Thoracic aorta (tissue), 2 donors: Measurements from ENCODE around the gene PSPC1. TPM values are rescaled to one million over a fixed set of nuclear protein-coding genes. Genes with fewer than 3 reads are reported as not detected.
A peak's percentile ranks its signal among the peaks of the same experiment; 100 is the strongest.
"Not testable (repeated sequence)": the region's sequence is repeated elsewhere in the genome, so short reads cannot be mapped to it uniquely, and the experiment has no call there.

ENCODE experiments used
- ATAC-seq: fragments of 150-250 bp; one replicate; pipeline ENCODE4 v1.8.0; 2017; ENCODE audit warnings: low read depth; ENCODE audit not compliant: insufficient number of reproducible peaks, low FRiP score
- DNase-seq: peaks from one replicate; pipeline ENCODE4 v3.0.0-alpha.2; 2020; ENCODE audit warnings: low spot score
- H3K27ac ChIP-seq, 2 donors: fragments of 200-600 bp; sonication (generic); 1 replicate in 1 of 2; 2 replicates in 1 of 2; pipeline ENCODE4 v1.5.1; 2016; ENCODE audit warnings: mild to moderate bottlenecking in 2 of 2, moderate library complexity in 2 of 2
- H3K27me3 ChIP-seq: fragments of 200-600 bp; sonication (generic); replicated peaks from 2 replicates; pipeline ENCODE4 v1.6.0; 2016; ENCODE audit warnings: mild to moderate bottlenecking; ENCODE audit not compliant: insufficient read depth
- H3K36me3 ChIP-seq: fragments of 200-600 bp; sonication (generic); one replicate; pipeline ENCODE4 v1.5.1; 2016
- H3K4me1 ChIP-seq, 2 donors: fragments of 200-600 bp; sonication (generic); 1 replicate in 1 of 2; 2 replicates in 1 of 2; pipeline versions ENCODE4 v1.5.1 to v1.6.0; 2016; ENCODE audit warnings: low read depth in 2 of 2, mild to moderate bottlenecking in 1 of 2; ENCODE audit not compliant: control insufficient read depth in 1 of 2
- H3K4me3 ChIP-seq: fragments of 200-600 bp; sonication (generic); 2 replicates; pipeline ENCODE4 v1.5.1; 2016; ENCODE audit warnings: mild to moderate bottlenecking
- H3K9me3 ChIP-seq: fragments of 200-600 bp; sonication (generic); 2 replicates; pipeline ENCODE4 v1.5.1; 2016
- CTCF ChIP-seq: fragments of 200-600 bp; sonication (generic); IDR thresholded peaks from one replicate; pipeline ENCODE4 v1.5.1; 2019; ENCODE audit warnings: antibody characterized with exemption
- total RNA-seq, 2 donors: library from RNA; depleted of rRNA; stranded (reverse); fragments of >200 nt; gene quantifications; one replicate each; pipeline versions ENCODE4 v1.1.0 to v1.2.3, GENCODE V29; 2016

The PSPC1 gene
- total RNA-seq, 2 donors from 2014 or later = 60.1 to 80.7 TPM

GRCh38 chr13:19720039-19720438 lies 62.7 kb downstream of the PSPC1 start:
- TF ChIP-seq CTCF = no peak
- Histone ChIP-seq H3K36me3 (peaks cover 4% of the 10 kb centered on the region), H3K27ac (no peak overlapping the region), H3K9me3 (no peaks in the 10 kb centered on the region), H3K4me1 (no peaks in the 10 kb centered on the region), H3K4me3 (no peak overlapping the region), H3K27me3 (no peaks in the 10 kb centered on the region)
- ATAC-seq = no peak
- DNase-seq = no peak

GRCh38 chr13:19713186-19713965 lies 69.4 kb downstream of the PSPC1 start:
- Histone ChIP-seq H3K4me3 (no peak overlapping the region), H3K27ac (peak overlapping the region in 1 of 2 donors; percentile 14), H3K36me3 (peaks cover 4% of the 10 kb centered on the region), H3K27me3 (no peaks in the 10 kb centered on the region), H3K4me1 (peaks cover 0 to 10% of the 10 kb centered on the region in 2 donors), H3K9me3 (no peaks in the 10 kb centered on the region)
- no peak for DNase-seq
- TF ChIP-seq CTCF = no peak
- peak; percentile 60 for ATAC-seq

GRCh38 chr13:19709782-19710181 lies 73.0 kb downstream of the PSPC1 start:
- not testable (repeated sequence) for DNase-seq, H3K9me3 ChIP-seq, H3K4me3 ChIP-seq, H3K27ac ChIP-seq, H3K36me3 ChIP-seq, ATAC-seq, H3K27me3 ChIP-seq
- H3K4me1 ChIP-seq = peaks cover 0 to 10% of the 10 kb centered on the region in 2 donors

GRCh38 chr13:19709039-19709438 lies 73.7 kb downstream of the PSPC1 start:
- H3K27me3 ChIP-seq, H3K9me3 ChIP-seq: not testable (repeated sequence)

GRCh38 chr13:19704256-19704655 lies 78.5 kb downstream of the PSPC1 start:
- not testable (repeated sequence) for DNase-seq

More at GRCh38 chr13:19709039-19709438, 73.7 kb downstream of the PSPC1 start:
- H3K27ac ChIP-seq, ATAC-seq, DNase-seq, H3K4me1 ChIP-seq, H3K4me3 ChIP-seq, H3K36me3 ChIP-seq: not testable (repeated sequence)

GRCh38 chr13:19701619-19702018 lies 81.1 kb downstream of the PSPC1 start:
- H3K9me3 ChIP-seq, H3K36me3 ChIP-seq, H3K27me3 ChIP-seq, H3K4me1 ChIP-seq, ATAC-seq, H3K27ac ChIP-seq, DNase-seq, H3K4me3 ChIP-seq: not testable (repeated sequence)

More at GRCh38 chr13:19704256-19704655, 78.5 kb downstream of the PSPC1 start:
- H3K4me1 ChIP-seq, H3K9me3 ChIP-seq, H3K4me3 ChIP-seq, H3K36me3 ChIP-seq, H3K27me3 ChIP-seq, ATAC-seq, H3K27ac ChIP-seq: not testable (repeated sequence)

- H3K4me3 ChIP-seq, H3K9me3 ChIP-seq, DNase-seq, H3K4me1 ChIP-seq, H3K36me3 ChIP-seq, ATAC-seq, H3K27ac ChIP-seq, H3K27me3 ChIP-seq: not testable (repeated sequence)
Measured at GRCh38 chr13:19700963-19701362, 81.8 kb downstream of the PSPC1 start.
